ENCODE results near the gene RNF208. TPM values are rescaled to one million over a fixed set of nuclear protein-coding genes. Genes with fewer than 3 reads are reported as not detected.

Gene RNF208
- total and polyA plus RNA-seq, 2 experiments from 2014 or later = 1.4 to 5.6 TPM

GRCh38 chr9:137241490-137242268 lies 19.6 kb upstream of the RNF208 start:
- Histone ChIP-seq H3K36me3 (ENCODE audit: insufficient read depth) (no peaks in the 10 kb centered on the region), H3K27me3 (ENCODE audit: insufficient read depth) (no peaks in the 10 kb centered on the region), H2AFZ (no peak overlapping the region), H3K27ac (ENCODE audit: low read depth) (no peak overlapping the region; the same call in 1 of the 2 replicates), H3K4me2 (peak overlapping the region; percentile 90), H3K9me2 (ENCODE audit: insufficient read depth) (no peaks in the 10 kb centered on the region), H3F3A (replicated peaks; ENCODE audit: low read depth) (0 out of 2 replicates have a peak, but pooled peaks cover 29% of the 10 kb centered on the region), H3K79me2 (replicated peaks; ENCODE audit: insufficient read depth) (peaks cover 29% of the 10 kb centered on the region), H3K4me1 (ENCODE audit: insufficient read depth) (peaks cover 27% of the 10 kb centered on the region; the same call in 1 of the 2 replicates), H3K4me3 (peak overlapping the region; percentile 89), H4K20me1 (replicated peaks; ENCODE audit: insufficient read depth) (peaks cover 16% of the 10 kb centered on the region)
- peaks cover 31% of the 10 kb centered on the region for H3K36me3 Mint-ChIP-seq (ENCODE audit: low read depth)
- peaks cover 29% of the 10 kb centered on the region for H3K27me3 Mint-ChIP-seq (ENCODE audit: insufficient read depth, low read depth, poor library complexity)
- peaks cover 39% of the 10 kb centered on the region for H3K4me1 Mint-ChIP-seq
- no peaks in the 10 kb centered on the region for H3K9me3 Mint-ChIP-seq
- TF ChIP-seq JUNB (IDR thresholded peaks at IDR 0.05; ENCODE audit: unreplicated experiment) (no peak), CREB1 (CRISPR knock-in tag; IDR thresholded peaks at IDR 0.05; ENCODE audit: low read depth) (no peak), ZNF331 (CRISPR knock-in tag; IDR thresholded peaks at IDR 0.05; ENCODE audit: low read depth) (no peak), ZNF114 (CRISPR knock-in tag; IDR thresholded peaks at IDR 0.05) (no peak), POLR2AphosphoS5 (IDR thresholded peaks at IDR 0.05; ENCODE audit: low read depth) (no peak), STAT1 (IDR thresholded peaks at IDR 0.05; ENCODE audit: unreplicated experiment) (no peak), EZH2phosphoT487 (IDR thresholded peaks at IDR 0.05; ENCODE audit: unreplicated experiment) (no peak), CTCF (conservative IDR thresholded peaks at IDR 0.05; ENCODE audit: low read depth in 2 of 2) (no peak)
- TF ChIP-seq, protein P1, sequence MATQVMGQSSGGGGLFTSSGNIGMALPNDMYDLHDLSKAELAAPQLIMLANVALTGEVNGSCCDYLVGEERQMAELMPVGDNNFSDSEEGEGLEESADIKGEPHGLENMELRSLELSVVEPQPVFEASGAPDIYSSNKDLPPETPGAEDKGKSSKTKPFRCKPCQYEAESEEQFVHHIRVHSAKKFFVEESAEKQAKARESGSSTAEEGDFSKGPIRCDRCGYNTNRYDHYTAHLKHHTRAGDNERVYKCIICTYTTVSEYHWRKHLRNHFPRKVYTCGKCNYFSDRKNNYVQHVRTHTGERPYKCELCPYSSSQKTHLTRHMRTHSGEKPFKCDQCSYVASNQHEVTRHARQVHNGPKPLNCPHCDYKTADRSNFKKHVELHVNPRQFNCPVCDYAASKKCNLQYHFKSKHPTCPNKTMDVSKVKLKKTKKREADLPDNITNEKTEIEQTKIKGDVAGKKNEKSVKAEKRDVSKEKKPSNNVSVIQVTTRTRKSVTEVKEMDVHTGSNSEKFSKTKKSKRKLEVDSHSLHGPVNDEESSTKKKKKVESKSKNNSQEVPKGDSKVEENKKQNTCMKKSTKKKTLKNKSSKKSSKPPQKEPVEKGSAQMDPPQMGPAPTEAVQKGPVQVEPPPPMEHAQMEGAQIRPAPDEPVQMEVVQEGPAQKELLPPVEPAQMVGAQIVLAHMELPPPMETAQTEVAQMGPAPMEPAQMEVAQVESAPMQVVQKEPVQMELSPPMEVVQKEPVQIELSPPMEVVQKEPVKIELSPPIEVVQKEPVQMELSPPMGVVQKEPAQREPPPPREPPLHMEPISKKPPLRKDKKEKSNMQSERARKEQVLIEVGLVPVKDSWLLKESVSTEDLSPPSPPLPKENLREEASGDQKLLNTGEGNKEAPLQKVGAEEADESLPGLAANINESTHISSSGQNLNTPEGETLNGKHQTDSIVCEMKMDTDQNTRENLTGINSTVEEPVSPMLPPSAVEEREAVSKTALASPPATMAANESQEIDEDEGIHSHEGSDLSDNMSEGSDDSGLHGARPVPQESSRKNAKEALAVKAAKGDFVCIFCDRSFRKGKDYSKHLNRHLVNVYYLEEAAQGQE (IDR thresholded peaks at IDR 0.05; ENCODE audit: unreplicated experiment) = no peak
- DNase-seq (ENCODE audit: low spot score) (no peak), ATAC-seq (no peak)
- peak overlapping the region; percentile 72; the same call in 1 of the 2 replicates for H3K27ac Mint-ChIP-seq
- peak overlapping the region; percentile 86 for H3K4me3 Mint-ChIP-seq

Data from GM23338 (cell line).